Dermis microvascular lymphatic vessel endothelial cell (primary cell): ENCODE data around the gene RTN4R. TPM values are rescaled to one million over a fixed set of nuclear protein-coding genes. Genes with fewer than 3 reads are reported as not detected.
A peak's percentile ranks its signal among the peaks of the same experiment; 100 is the strongest.
"Not testable (repeated sequence)": the region's sequence is repeated elsewhere in the genome, so short reads cannot be mapped to it uniquely, and the experiment has no call there.

Experiments used
- DNase-seq, 2 donors: peaks; one replicate each; pipeline versions ENCODE4 v3.0.0 to v3.0.0-alpha.2; 2010; ENCODE audit warnings: low read depth in 2 of 2
- total RNA-seq: library from RNA; depleted of rRNA; stranded (reverse); fragments of >200 nt; gene quantifications from 2 replicates; pipeline ENCODE4 v1.2.1, GENCODE V29; 2014

Gene RTN4R
- 1.2 and 2.3 TPM in 2 replicates for total RNA-seq

- peak; percentile 1 to 48 for DNase-seq
These were observed at the start of gene RTN4R for GRCh38 chr22:20268279-20269012. TSS of gene RTN4R (minus strand) at chr22:20268318. CDS start at chr22:20268092, 226 bp downstream.

GRCh38 chr22:20317402-20318042 lies 49.4 kb upstream of the RTN4R start:
- peak in 1 of 2 donors; percentile 31 for DNase-seq

- DNase-seq: no peak
These were observed 48.8 kb upstream of the RTN4R start for GRCh38 chr22:20316844-20317401.

GRCh38 chr22:20316217-20316843 lies 48.2 kb upstream of the RTN4R start:
- no peak for DNase-seq

GRCh38 chr22:20315337-20316216 lies 47.5 kb upstream of the RTN4R start:
- DNase-seq: no peak

- not testable (repeated sequence) for DNase-seq
These were observed 46.7 kb upstream of the RTN4R start for GRCh38 chr22:20314741-20315336.

- not testable (repeated sequence) for DNase-seq
These were observed 46.1 kb upstream of the RTN4R start for GRCh38 chr22:20314206-20314605.

- not testable (repeated sequence) for DNase-seq
These were observed 45.4 kb upstream of the RTN4R start for GRCh38 chr22:20313306-20314077.

GRCh38 chr22:20312396-20313191 lies 44.5 kb upstream of the RTN4R start:
- DNase-seq: no peak

- not testable (repeated sequence) for DNase-seq
These were observed 43.3 kb upstream of the RTN4R start for GRCh38 chr22:20311249-20312062.

GRCh38 chr22:20310773-20311172 lies 42.7 kb upstream of the RTN4R start:
- not testable (repeated sequence) for DNase-seq

GRCh38 chr22:20310180-20310579 lies 42.1 kb upstream of the RTN4R start:
- not testable (repeated sequence) for DNase-seq

GRCh38 chr22:20308806-20309650 lies 40.9 kb upstream of the RTN4R start:
- DNase-seq: not testable (repeated sequence)

- DNase-seq: not testable (repeated sequence)
These were observed 39.6 kb upstream of the RTN4R start for GRCh38 chr22:20307448-20308447.

- DNase-seq: not testable (repeated sequence)
These were observed 38.7 kb upstream of the RTN4R start for GRCh38 chr22:20306646-20307447.
